ENCODE data around the gene C10orf71. TPM values are rescaled to one million over a fixed set of nuclear protein-coding genes. Genes with fewer than 3 reads are reported as not detected.

The C10orf71 gene
- total RNA-seq, 1 donor from 2014 or later: not detected

- intact Hi-C loops (cut with micrococcal nuclease): no loop called here
Observed at GRCh38 chr10:49294731-49295130, 4.2 kb upstream of the C10orf71 start.

DNA sequence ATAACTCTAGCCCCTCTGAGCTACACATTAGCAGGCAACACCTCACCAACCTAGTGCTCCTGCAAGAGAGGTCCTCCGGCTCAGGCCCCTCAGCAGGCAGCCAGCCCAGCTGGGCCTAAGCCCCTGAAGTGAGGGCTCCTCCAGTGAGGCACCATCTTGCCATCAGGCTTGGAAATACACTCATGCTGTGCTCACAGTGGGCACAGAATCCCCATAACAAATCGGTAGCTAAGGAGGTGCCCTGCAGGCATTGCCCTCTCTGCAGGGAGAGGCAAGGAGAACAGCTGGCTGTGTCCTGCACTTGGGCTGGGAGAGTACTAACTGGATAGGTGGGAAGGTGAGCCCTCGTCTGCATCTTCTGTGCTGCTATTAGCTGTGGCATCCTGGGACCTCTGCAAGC, 3.7 kb upstream of the C10orf71 start:
- intact Hi-C loops (cut with micrococcal nuclease): no loop called here

- intact Hi-C loops (cut with micrococcal nuclease): no loop called here
Observed at GRCh38 chr10:49296382-49296781, 2.6 kb upstream of the C10orf71 start.

GRCh38 chr10:49296836-49297235, 2.1 kb upstream of the C10orf71 start:
- intact Hi-C loops (cut with micrococcal nuclease): no loop called here

GRCh38 chr10:49297818-49298670, 926 bp upstream of the C10orf71 start:
- intact Hi-C loops (cut with micrococcal nuclease): no loop called here

- intact Hi-C loops (cut with micrococcal nuclease): no loop called here
Observed at GRCh38 chr10:49298671-49298982, 343 bp upstream of the C10orf71 start.

- intact Hi-C loops (cut with micrococcal nuclease): no loop called here
Observed at GRCh38 chr10:49299816-49300139, 808 bp downstream of the C10orf71 start.

GRCh38 chr10:49300140-49300974, 1.4 kb downstream of the C10orf71 start:
- intact Hi-C loops (cut with micrococcal nuclease): no loop called here

DNA sequence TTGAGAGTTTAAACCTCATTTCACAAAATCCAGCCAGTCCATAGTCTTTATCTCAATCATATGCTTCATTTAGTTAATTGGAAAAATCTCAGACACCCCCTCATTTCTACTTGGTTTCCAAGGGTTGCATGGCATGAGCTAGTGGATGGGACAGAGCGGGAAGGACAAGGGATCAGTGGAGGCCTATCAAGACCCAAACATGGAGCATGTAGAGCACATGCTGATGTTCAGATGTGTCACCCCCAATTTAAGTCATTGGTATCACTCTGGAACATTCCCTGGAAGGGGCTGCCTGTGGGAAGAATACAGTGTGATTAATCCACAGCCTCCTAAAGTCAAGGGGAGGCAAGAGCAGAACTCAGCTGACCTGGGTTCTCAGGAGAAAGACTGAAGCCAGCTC, 2.3 kb downstream of the C10orf71 start:
- intact Hi-C loops (cut with micrococcal nuclease): no loop called here

GRCh38 chr10:49302088-49302487, 3.1 kb downstream of the C10orf71 start:
- intact Hi-C loops (cut with micrococcal nuclease): no loop called here

- intact Hi-C loops (cut with micrococcal nuclease): no loop called here
Observed at GRCh38 chr10:49303711-49304110, 4.7 kb downstream of the C10orf71 start.

DNA sequence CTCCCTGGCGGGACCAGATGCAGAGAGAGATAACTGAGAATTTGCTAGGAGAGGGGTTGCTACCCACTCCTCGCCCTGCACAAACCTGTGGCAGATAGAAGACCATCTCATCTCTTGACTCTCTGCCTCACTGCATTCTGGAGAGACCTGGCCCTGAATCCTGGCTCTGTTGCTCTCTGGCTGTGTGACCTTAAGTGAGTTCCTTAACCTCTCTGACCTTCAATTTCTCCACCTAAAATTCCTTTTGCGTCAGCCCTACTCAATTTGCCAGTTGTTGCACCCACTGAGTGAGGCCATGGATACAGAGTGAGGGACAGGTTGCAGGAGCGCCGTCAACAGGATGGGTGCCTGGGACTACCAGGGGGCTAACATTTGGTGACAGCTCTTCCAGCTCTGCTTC, 5.2 kb downstream of the C10orf71 start:
- intact Hi-C loops (cut with micrococcal nuclease): no loop called here

- intact Hi-C loops (cut with micrococcal nuclease): no loop called here
Observed at GRCh38 chr10:49307921-49308320, 9.0 kb downstream of the C10orf71 start.

DNA sequence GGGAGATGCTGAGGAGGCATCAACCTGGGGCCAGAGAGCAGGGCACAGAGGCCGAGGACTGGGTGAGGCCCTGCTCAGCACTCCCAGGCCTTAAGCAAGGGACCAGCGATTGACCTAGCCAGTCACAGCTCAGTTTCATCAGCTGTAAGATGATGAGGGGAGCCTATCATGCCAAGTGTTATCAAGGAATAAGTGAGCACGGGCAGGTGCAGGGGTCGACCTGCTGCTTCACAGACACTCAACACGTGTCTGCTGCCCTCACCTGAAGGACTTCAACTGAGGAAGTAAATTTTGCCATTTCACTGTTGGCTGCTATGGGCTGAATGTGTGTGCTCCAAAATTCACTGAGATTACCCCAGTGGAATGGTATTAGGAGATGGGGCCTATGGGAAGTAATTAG, 9.9 kb downstream of the C10orf71 start:
- intact Hi-C loops (cut with micrococcal nuclease): no loop called here

DNA sequence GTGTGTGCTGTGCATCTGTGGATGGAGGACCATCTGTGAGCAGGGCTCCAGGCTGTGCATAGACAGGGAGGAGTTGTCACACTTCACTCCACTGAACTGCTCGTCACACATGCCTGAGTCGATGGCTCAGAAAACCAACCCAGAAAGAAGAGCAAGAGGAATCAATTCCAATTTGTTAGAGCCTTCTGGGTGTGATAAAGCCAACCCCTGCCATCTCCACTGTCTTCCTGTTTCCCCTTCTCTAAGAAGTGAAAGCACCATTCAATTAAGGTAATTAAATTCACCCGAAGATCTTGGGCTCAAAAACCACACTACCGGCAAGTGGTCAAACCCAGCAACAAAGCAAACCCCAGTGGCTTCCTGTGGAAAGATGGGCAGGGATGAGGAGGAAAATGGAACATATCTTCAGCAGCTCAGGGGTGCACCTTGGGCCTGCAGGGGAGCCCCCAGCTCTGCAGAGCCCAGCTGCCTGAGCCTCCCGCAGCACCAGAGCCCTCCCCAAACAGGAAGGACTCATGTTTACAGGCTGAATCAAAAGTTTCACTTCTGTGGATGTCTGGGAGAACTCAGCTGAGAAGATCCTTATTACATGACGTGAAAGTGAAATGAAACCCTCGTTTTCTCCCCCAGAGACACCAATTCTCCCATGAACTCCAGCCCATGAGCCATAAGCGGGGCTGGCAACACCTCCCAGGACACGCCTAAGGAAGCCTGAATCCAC, 10.9 kb downstream of the C10orf71 start:
- intact Hi-C loops (cut with micrococcal nuclease): no loop called here

DNA sequence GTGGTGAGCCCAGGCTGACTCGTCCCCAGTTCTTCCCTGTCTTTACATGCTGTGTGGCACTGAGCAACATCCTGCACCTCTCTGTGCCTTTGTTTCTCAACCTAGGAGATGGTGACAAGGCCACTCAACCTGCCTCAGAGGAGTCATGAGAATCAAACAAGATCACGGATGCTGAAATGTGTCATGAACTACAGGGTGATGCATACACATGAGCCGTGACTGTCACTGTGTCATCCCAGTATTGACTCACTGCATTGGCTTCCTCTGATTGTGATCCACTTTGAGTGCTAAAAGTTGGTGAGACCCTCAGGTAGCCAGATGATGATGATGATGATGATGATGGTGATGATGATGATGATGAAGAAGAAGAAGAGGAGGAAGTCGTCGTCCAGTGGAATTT, 11.5 kb downstream of the C10orf71 start:
- intact Hi-C loops (cut with micrococcal nuclease): no loop called here

DNA sequence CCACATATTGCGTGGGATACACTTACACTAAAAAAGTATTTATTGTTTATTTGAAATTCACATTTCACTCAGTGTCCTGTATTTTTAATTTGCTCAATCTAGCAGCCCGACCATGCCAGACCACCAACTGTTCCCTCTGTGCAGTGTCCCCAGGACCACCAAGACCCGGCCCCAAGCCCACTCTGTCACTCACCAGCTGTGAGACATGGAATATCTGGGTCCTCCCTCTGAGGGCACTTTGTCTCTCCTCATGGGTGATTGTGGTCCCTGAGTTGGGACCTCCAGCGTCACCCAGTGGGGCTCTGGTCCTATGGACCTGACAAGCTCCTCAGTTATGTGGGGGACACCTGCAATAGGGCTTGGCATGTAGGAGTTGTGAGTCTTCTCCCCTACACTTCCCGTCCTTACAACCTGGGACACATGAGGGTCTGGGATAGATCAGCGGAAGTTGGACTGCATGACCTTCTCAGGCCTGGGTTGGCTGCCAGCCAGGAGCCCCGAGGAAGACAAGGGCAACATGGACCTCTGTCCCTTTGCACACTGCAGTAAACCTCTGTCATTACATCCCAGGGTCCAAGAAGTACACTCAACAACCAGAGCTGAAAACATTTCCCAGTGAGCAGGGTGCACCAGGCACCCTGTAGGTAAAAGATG, 12.1 kb downstream of the C10orf71 start:
- intact Hi-C loops (cut with micrococcal nuclease): no loop called here

- intact Hi-C loops (cut with micrococcal nuclease): no loop called here
Observed at GRCh38 chr10:49311555-49312236, 12.7 kb downstream of the C10orf71 start.

GRCh38 chr10:49312246-49312869, 13.4 kb downstream of the C10orf71 start:
- intact Hi-C loops (cut with micrococcal nuclease): no loop called here

DNA sequence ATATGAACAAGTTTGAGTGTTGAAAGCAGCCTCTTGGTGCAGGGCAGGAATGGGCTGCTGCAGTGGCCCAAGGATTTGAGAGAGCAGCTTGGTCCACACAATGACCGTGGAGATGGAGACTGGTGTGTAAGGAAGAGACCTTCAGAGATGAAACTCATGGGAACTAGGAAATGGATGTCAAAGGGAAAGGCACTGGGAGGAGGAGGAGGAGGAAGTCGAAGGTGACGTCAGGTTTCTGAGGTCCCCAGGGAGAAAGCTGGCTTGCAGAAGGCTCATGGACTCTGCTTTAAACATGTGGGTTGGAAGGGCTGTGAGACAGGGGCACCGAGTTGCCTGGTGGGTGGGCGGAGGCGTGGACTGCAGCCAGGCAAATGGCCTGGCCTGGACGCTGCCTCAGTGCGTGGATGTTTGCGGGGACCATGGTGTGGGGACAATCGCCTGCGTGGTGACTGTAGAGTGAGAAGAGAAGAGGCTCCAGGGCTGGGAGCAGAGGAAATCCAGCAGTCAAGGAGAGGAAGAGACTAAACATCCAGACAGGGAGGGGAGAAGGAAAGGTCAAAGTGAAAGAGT, 14.6 kb downstream of the C10orf71 start:
- intact Hi-C loops (cut with micrococcal nuclease): no loop called here

Measured in T-helper 1 cell treated with Interleukin-12 subunit alpha and Interleukin-12 subunit beta and Interleukin-4 antibody, amounts not matched to agents 30 ng/mL and 1 ng/mL, for 36 hours (primary cell).